Endothelial cell of umbilical vein (primary cell): ENCODE measurements around the gene FAM114A1. TPM values are rescaled to one million over a fixed set of nuclear protein-coding genes. Genes with fewer than 3 reads are reported as not detected.
A peak's percentile ranks its signal among the peaks of the same experiment; 100 is the strongest.

Experiments used
- BruUV-seq: library from RNA; stranded (reverse); fragments of 400-500 nt; replicated peaks from 2 replicates; lab custom pipeline; 2021; lab: Mats Ljungman, UMichigan
- CTCF ChIA-PET: fragments of 300-600, 350-600 bp; sonication (Branson Sonifier 250); formaldehyde crosslinking; loops from one replicate; lab custom pipeline; 2021; ENCODE audit warnings: antibody characterized with exemption, inconsistent platforms; lab: Charles Lee
- POLR2A ChIA-PET: fragments of 300-600, 350-600 bp; sonication (Branson Sonifier 250); formaldehyde crosslinking; loops from one replicate; lab custom pipeline; 2021; ENCODE audit warnings: antibody characterized with exemption, inconsistent platforms; lab: Charles Lee
- DNase-seq: peaks from one replicate; pipeline ENCODE4 v3.0.0-alpha.2; 2011; ENCODE audit warnings: low read depth, low spot score
- FAIRE-seq: peaks from 2 replicates; lab custom pipeline; 2011; peaks lifted over from hg19 to GRCh38; lab: Jason Lieb, UNC
- H2AFZ ChIP-seq: 2 replicates; pipeline ENCODE4 v1.6.0; 2012; ENCODE audit warnings: low read depth, low read length, control low read depth, inconsistent platforms
- H3K27ac ChIP-seq: 2 replicates; pipeline ENCODE4 v1.5.1; 2011; ENCODE audit warnings: low read depth, mild to moderate bottlenecking, control low read depth, low read length, moderate library complexity; ENCODE audit not compliant: insufficient read depth
- H3K27me3 ChIP-seq, 2 experiments: 2 replicates each; pipeline versions ENCODE4 v1.6.0 to v1.6.1; 2011; ENCODE audit warnings: low read length in 2 of 2, mixed read lengths in 1 of 2; ENCODE audit not compliant: control insufficient read depth in 2 of 2, insufficient read depth in 2 of 2
- H3K36me3 ChIP-seq, 2 experiments: 2 replicates in 1 of 2; 3 replicates in 1 of 2; pipeline ENCODE4 v1.5.1; 2011; ENCODE audit warnings: low read length in 2 of 2, mild to moderate bottlenecking in 1 of 2, moderate library complexity in 1 of 2; ENCODE audit not compliant: control insufficient read depth in 2 of 2, insufficient read depth in 2 of 2; ENCODE audit errors: extremely low read depth in 1 of 2
- H3K4me1 ChIP-seq: 3 replicates; pipeline ENCODE4 v1.5.1; 2011; ENCODE audit warnings: mild to moderate bottlenecking, low read length; ENCODE audit not compliant: control insufficient read depth, insufficient read depth; ENCODE audit errors: extremely low read depth
- H3K4me2 ChIP-seq: 2 replicates; pipeline ENCODE4 v1.6.1; 2011; ENCODE audit warnings: low read length, control low read depth, mixed read lengths; ENCODE audit not compliant: insufficient read depth
- H3K4me3 ChIP-seq, 3 experiments: fragments of 200-600 bp in 1 of 3; sonication (generic), shearing (Covaris generic) in 1 of 3; replicated peaks in 1 of 3; 2 replicates each; pipeline ENCODE4 v1.5.1; 2011 to 2016; ENCODE audit warnings: control low read depth in 3 of 3, low read length in 3 of 3, mild to moderate bottlenecking in 2 of 3, inconsistent platforms in 1 of 3, low read depth in 1 of 3, moderate library complexity in 1 of 3; ENCODE audit not compliant: insufficient read depth in 1 of 3
- H3K79me2 ChIP-seq: 2 replicates; pipeline ENCODE4 v1.6.0; 2012; ENCODE audit warnings: low read length, inconsistent platforms; ENCODE audit not compliant: control insufficient read depth, insufficient read depth
- H3K9ac ChIP-seq: replicated peaks from 2 replicates; pipeline ENCODE3; 2011; ENCODE audit warnings: low read length, control low read depth; ENCODE audit not compliant: insufficient read depth; ENCODE audit errors: extremely low read depth
- H3K9me1 ChIP-seq: replicated peaks from 3 replicates; pipeline ENCODE4 v1.6.0; 2011; ENCODE audit warnings: mild to moderate bottlenecking, low read length; ENCODE audit not compliant: control insufficient read depth, insufficient read depth; ENCODE audit errors: extremely low read depth
- H3K9me3 ChIP-seq: replicated peaks from 2 replicates; pipeline ENCODE4 v1.5.1; 2012; ENCODE audit warnings: low read length, inconsistent platforms; ENCODE audit not compliant: control insufficient read depth, insufficient read depth
- H4K20me1 ChIP-seq: replicated peaks from 2 replicates; pipeline ENCODE3; 2011; ENCODE audit warnings: mild to moderate bottlenecking, low read length; ENCODE audit not compliant: control insufficient read depth, insufficient read depth; ENCODE audit errors: extremely low read depth
- EZH2 ChIP-seq: IDR thresholded peaks from 2 replicates; pipeline ENCODE4 v1.6.1; 2012; ENCODE audit warnings: borderline replicate concordance, low read depth, mild to moderate bottlenecking, moderate library complexity, low read length, inconsistent platforms; ENCODE audit not compliant: severe bottlenecking
- FOS ChIP-seq: IDR thresholded peaks from 2 replicates; pipeline ENCODE4 v1.6.1; 2011; ENCODE audit warnings: mild to moderate bottlenecking, low read length, moderate library complexity, borderline replicate concordance; ENCODE audit not compliant: insufficient read depth
- GATA2 ChIP-seq: IDR thresholded peaks from 2 replicates; pipeline ENCODE4 v1.7.0; 2011; ENCODE audit warnings: low read depth, mild to moderate bottlenecking, moderate library complexity, mixed read lengths, low read length; ENCODE audit not compliant: insufficient read length, insufficient read depth
- JUN ChIP-seq: IDR thresholded peaks from 2 replicates; pipeline ENCODE4 v1.6.1; 2011; ENCODE audit warnings: borderline replicate concordance, low read depth; ENCODE audit not compliant: insufficient read length, insufficient read depth
- MYC ChIP-seq: IDR thresholded peaks from one replicate; pipeline ENCODE4 v1.6.1; 2011; ENCODE audit warnings: mild to moderate bottlenecking, low read depth, low read length
- POLR2A ChIP-seq: IDR thresholded peaks from 2 replicates; pipeline ENCODE4 v1.6.1; 2012; ENCODE audit warnings: low read depth, mild to moderate bottlenecking, control low read depth, low read length
- POLR2AphosphoS5 ChIP-seq: IDR thresholded peaks from 2 replicates; pipeline ENCODE4 v1.6.1; 2012; ENCODE audit warnings: low read depth, mild to moderate bottlenecking, control low read depth, low read length, moderate library complexity; ENCODE audit not compliant: insufficient read depth
- dilution Hi-C: fragments of 300-500 bp; cut with MboI; formaldehyde crosslinking; loops from one replicate; pipeline ENCODE4 v1.15.0; 2019; ENCODE audit warnings: low sequenced_read_pairs; ENCODE audit not compliant: extremely low pct_ligation_motif_present
- intact Hi-C: fragments of 100-400 bp; cut with micrococcal nuclease; formaldehyde crosslinking; loops from one replicate; pipeline ENCODE4 v1.10.0; 2022
- polyA plus RNA-seq, 4 experiments: library from polyadenylated mRNA; depleted of rRNA in 3 of 4; stranded (reverse) in 3 of 4; unstranded in 1 of 4; fragments of >200 nt; gene quantifications; 2 replicates each; pipeline versions ENCODE4 v1.2.1 to v1.2.3, GENCODE V29; 2011 to 2012; ENCODE audit warnings: missing spikeins in 1 of 4
- total RNA-seq: library from RNA; stranded (reverse); gene quantifications from 2 replicates; pipeline ENCODE4 v1.2.3, GENCODE V29; 2021
- TF ChIP-seq, protein P1 (sequence below), 2 donors: IDR thresholded peaks; 1 replicate in 1 of 2; 2 replicates in 1 of 2; pipeline ENCODE4 v1.5.1; 2011; ENCODE audit warnings: low read length in 2 of 2, mild to moderate bottlenecking in 2 of 2, moderate library complexity in 2 of 2, control low read depth in 1 of 2, inconsistent platforms in 1 of 2, low read depth in 1 of 2; ENCODE audit not compliant: insufficient read depth in 1 of 2; ENCODE audit errors: extremely low read depth in 1 of 2
- TF ChIP-seq, protein P2 (sequence below): IDR thresholded peaks from 2 replicates; pipeline ENCODE4 v1.6.1; 2011; ENCODE audit not compliant: insufficient read depth, insufficient read length

The FAM114A1 gene
- total and polyA plus RNA-seq, 2 donors (not counting 3 experiments of a cell fraction or from before 2014, with no cell fraction given): 99.2 to 118 TPM

DNA sequence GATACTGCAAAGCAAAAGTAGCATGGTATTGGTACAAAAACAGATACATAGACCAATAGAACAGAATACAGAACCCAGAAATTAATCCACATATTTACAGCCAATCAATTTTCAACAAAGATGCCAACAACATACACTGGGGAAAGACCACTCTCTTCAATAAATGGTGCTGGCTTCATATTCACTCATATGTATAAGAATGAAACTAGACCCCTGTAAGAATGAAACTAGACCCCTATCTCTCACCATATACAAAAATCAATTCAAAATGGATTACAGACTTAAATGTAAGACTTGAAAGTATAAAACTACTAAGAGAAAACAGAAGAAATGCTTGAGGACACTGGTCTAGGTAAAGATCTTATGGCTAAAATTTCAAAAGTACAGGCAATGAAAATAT lies 30.3 kb upstream of the FAM114A1 start:
- DNase-seq (no peak), FAIRE-seq (no peak)
- no peaks in the 10 kb centered on the region for H3K36me3 ChIP-seq
- no peaks in the 10 kb centered on the region for H3K9me1 ChIP-seq
- no peak overlapping the region for H2AFZ ChIP-seq
- no peak overlapping the region for H3K9ac ChIP-seq
- no peak overlapping the region for H3K27ac ChIP-seq
- intact Hi-C loops (no loop called here), dilution Hi-C loops (no loop called here)
- TF ChIP-seq EZH2 (no peak), MYC (no peak), GATA2 (no peak), JUN (no peak), POLR2A (no peak)
- TF ChIP-seq, protein P1, sequence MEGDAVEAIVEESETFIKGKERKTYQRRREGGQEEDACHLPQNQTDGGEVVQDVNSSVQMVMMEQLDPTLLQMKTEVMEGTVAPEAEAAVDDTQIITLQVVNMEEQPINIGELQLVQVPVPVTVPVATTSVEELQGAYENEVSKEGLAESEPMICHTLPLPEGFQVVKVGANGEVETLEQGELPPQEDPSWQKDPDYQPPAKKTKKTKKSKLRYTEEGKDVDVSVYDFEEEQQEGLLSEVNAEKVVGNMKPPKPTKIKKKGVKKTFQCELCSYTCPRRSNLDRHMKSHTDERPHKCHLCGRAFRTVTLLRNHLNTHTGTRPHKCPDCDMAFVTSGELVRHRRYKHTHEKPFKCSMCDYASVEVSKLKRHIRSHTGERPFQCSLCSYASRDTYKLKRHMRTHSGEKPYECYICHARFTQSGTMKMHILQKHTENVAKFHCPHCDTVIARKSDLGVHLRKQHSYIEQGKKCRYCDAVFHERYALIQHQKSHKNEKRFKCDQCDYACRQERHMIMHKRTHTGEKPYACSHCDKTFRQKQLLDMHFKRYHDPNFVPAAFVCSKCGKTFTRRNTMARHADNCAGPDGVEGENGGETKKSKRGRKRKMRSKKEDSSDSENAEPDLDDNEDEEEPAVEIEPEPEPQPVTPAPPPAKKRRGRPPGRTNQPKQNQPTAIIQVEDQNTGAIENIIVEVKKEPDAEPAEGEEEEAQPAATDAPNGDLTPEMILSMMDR (IDR thresholded peaks at IDR 0.05; ENCODE audit: extremely low read depth in 1 of 2, insufficient read depth in 1 of 2, low read depth in 1 of 2, low read length in 2 of 2): no peak
- no TSS peak for BruUV-seq
- H3K4me1 ChIP-seq: peaks cover 10% of the 10 kb centered on the region
- ChIA-PET POLR2A (no interaction called here), CTCF (no interaction called here)
- H3K79me2 ChIP-seq: no peaks in the 10 kb centered on the region
- no peaks in the 10 kb centered on the region for H4K20me1 ChIP-seq
- no peak overlapping the region for H3K4me3 ChIP-seq
- H3K27me3 ChIP-seq: peaks cover 5 to 12% of the 10 kb centered on the region in 2 experiments
- H3K9me3 ChIP-seq: no peaks in the 10 kb centered on the region
- H3K4me2 ChIP-seq: no peak overlapping the region

DNA sequence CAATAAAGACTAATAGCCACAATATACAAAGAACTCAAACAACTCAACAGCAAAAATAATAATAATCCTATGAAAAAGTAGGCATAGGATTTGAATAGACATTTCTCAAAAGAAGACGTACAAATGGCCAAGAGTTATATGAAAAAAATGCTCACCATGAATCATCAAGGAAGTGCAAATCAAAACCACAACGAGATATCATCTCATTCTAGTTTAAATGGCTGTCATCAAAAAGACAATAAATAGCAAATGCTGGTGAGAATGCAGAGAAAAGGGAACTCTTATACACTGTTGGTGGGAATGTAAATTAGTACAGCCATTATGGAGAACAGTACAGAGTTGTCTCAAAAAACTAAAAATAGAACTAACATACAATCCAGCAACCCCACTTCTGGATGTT lies 29.8 kb upstream of the FAM114A1 start:
- Histone ChIP-seq H3K27me3 (peaks cover 5 to 12% of the 10 kb centered on the region in 2 experiments), H3K9me1 (no peaks in the 10 kb centered on the region), H3K4me1 (peaks cover 10% of the 10 kb centered on the region), H3K27ac (no peak overlapping the region), H3K9ac (no peak overlapping the region), H3K4me3 (no peak overlapping the region), H3K9me3 (no peaks in the 10 kb centered on the region), H3K36me3 (no peaks in the 10 kb centered on the region), H3K79me2 (no peaks in the 10 kb centered on the region), H4K20me1 (no peaks in the 10 kb centered on the region), H3K4me2 (no peak overlapping the region), H2AFZ (no peak overlapping the region)
- dilution Hi-C loops (no loop called here), intact Hi-C loops (no loop called here)
- POLR2A ChIA-PET: no interaction called here
- TF ChIP-seq, protein P2, sequence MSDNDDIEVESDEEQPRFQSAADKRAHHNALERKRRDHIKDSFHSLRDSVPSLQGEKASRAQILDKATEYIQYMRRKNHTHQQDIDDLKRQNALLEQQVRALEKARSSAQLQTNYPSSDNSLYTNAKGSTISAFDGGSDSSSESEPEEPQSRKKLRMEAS: no peak
- peak; percentile 14 for TF ChIP-seq JUN
- peak; percentile 62 for TF ChIP-seq FOS
- peak; percentile 85 for TF ChIP-seq GATA2
- TF ChIP-seq POLR2A: no peak
- peak; percentile 19 for TF ChIP-seq POLR2AphosphoS5
- CTCF ChIA-PET: no interaction called here
- BruUV-seq: no TSS peak
- DNase-seq (peak; percentile 29), FAIRE-seq (peak; percentile 24)
